Natural killer cell (primary cell): ENCODE data around the gene ANKRD44. TPM values are rescaled to one million over a fixed set of nuclear protein-coding genes. Genes with fewer than 3 reads are reported as not detected.
A peak's percentile ranks its signal among the peaks of the same experiment; 100 is the strongest.

ENCODE experiments used
- ATAC-seq, 3 donors: fragments of 150-1000 bp in 2 of 3; fragments of 200-7000 bp in 1 of 3; cut with Tn5 transposase; 1 replicate in 1 of 3; 2 replicates in 2 of 3; pipeline ENCODE4 v1.10.0; 2021; ENCODE audit warnings: mild to moderate bottlenecking in 2 of 3, moderate library complexity in 2 of 3
- DNase-seq, 2 donors: peaks; one replicate each; pipeline versions ENCODE4 v3.0.0 to v3.0.0-alpha.2; 2013 to 2021; ENCODE audit warnings: mixed read lengths in 1 of 2
- H3K27ac ChIP-seq: one replicate; pipeline ENCODE4 v1.5.1; 2013; ENCODE audit warnings: mild to moderate bottlenecking, low read length
- H3K27me3 ChIP-seq: one replicate; pipeline ENCODE4 v1.6.1; 2013; ENCODE audit warnings: low read length; ENCODE audit not compliant: control insufficient read depth, insufficient read depth
- H3K36me3 ChIP-seq: one replicate; pipeline ENCODE4 v1.6.1; 2013; ENCODE audit warnings: low read length; ENCODE audit not compliant: control insufficient read depth, insufficient read depth
- H3K4me1 ChIP-seq: one replicate; pipeline ENCODE4 v1.6.1; 2013; ENCODE audit warnings: low read length; ENCODE audit not compliant: control insufficient read depth, insufficient read depth
- H3K4me3 ChIP-seq: one replicate; pipeline ENCODE4 v1.5.1; 2013; ENCODE audit warnings: low read length
- H3K9me3 ChIP-seq: one replicate; pipeline ENCODE4 v1.6.1; 2013; ENCODE audit warnings: low read length; ENCODE audit not compliant: control insufficient read depth, insufficient read depth
- H3K27ac Mint-ChIP-seq, 2 donors: one replicate each; pipeline ENCODE4 v1.8.0; 2022; ENCODE audit warnings: mild to moderate bottlenecking in 2 of 2, mixed read lengths in 2 of 2, moderate library complexity in 1 of 2
- H3K27me3 Mint-ChIP-seq, 2 donors: one replicate each; pipeline ENCODE4 v1.8.0; 2022; ENCODE audit warnings: low read depth in 2 of 2, mixed read lengths in 2 of 2
- H3K36me3 Mint-ChIP-seq: one replicate; pipeline ENCODE4 v1.8.0; 2022; ENCODE audit warnings: mixed read lengths
- H3K4me1 Mint-ChIP-seq, 2 donors: one replicate each; pipeline ENCODE4 v1.8.0; 2022; ENCODE audit warnings: mixed read lengths in 2 of 2
- H3K4me3 Mint-ChIP-seq: one replicate; pipeline ENCODE4 v1.8.0; 2022; ENCODE audit warnings: mild to moderate bottlenecking, moderate library complexity, mixed read lengths
- H3K9me3 Mint-ChIP-seq, 2 donors: one replicate each; pipeline ENCODE4 v1.8.0; 2022; ENCODE audit warnings: mixed read lengths in 2 of 2
- CTCF ChIP-seq: fragments of 200-600 bp; IDR thresholded peaks from one replicate; pipeline ENCODE4 v1.8.0; 2022; ENCODE audit warnings: antibody characterized with exemption
- WGBS: methylation state at CpG from one replicate; pipeline ENCODE4 v1.1.7; 2013; ENCODE audit warnings: missing lambda C conversion rate; ENCODE audit not compliant: insufficient coverage; 5-methylcytosine and 5-hydroxymethylcytosine counted together
- intact Hi-C: fragments of 100-400 bp; cut with micrococcal nuclease; formaldehyde crosslinking; loops from one replicate; pipeline ENCODE4 v1.14.2; 2022
- total RNA-seq, 4 donors: library from RNA; stranded (reverse); fragments of 120-200 nt in 1 of 4; gene quantifications; one replicate each; pipeline versions ENCODE4 v1.2.3 to v1.2.4, GENCODE V29; 2013 to 2022

The ANKRD44 gene
- total RNA-seq, 3 donors from 2014 or later (not counting 1 experiment from before 2014, with no cell fraction given) = 252 to 376 (median 311) TPM

- no peaks in the 10 kb centered on the region for H3K36me3 Mint-ChIP-seq
- DNase-seq (peak in 1 of 2 donors; percentile 55), ATAC-seq (peak; percentile 49 to 70 (median 52))
- H3K27ac Mint-ChIP-seq = peak overlapping the region; percentile 84 to 88
- no peaks in the 10 kb centered on the region for H3K36me3 ChIP-seq
- TF ChIP-seq CTCF = no peak
- 14% methylated on average over 4 of the region's 6 CpGs for WGBS
- H3K4me1 ChIP-seq = peaks cover 53% of the 10 kb centered on the region
- intact Hi-C loops = no loop called here
- H3K4me3 Mint-ChIP-seq = peak overlapping the region; percentile 66
- H3K4me3 ChIP-seq = no peak overlapping the region
- H3K9me3 ChIP-seq = no peaks in the 10 kb centered on the region
- no peaks in the 10 kb centered on the region for H3K27me3 Mint-ChIP-seq
- peak overlapping the region; percentile 77 for H3K27ac ChIP-seq
- H3K27me3 ChIP-seq = no peaks in the 10 kb centered on the region
- H3K4me1 Mint-ChIP-seq = peaks cover 79 to 83% of the 10 kb centered on the region in 2 donors
- no peaks in the 10 kb centered on the region for H3K9me3 Mint-ChIP-seq
These were observed 48.8 kb downstream of the ANKRD44 start for GRCh38 chr2:197261808-197262226.

- Histone ChIP-seq H3K27me3 (no peaks in the 10 kb centered on the region), H3K9me3 (no peaks in the 10 kb centered on the region), H3K36me3 (no peaks in the 10 kb centered on the region), H3K4me1 (peaks cover 56% of the 10 kb centered on the region), H3K4me3 (no peak overlapping the region), H3K27ac (peak overlapping the region; percentile 63)
- no peaks in the 10 kb centered on the region for H3K36me3 Mint-ChIP-seq
- H3K4me1 Mint-ChIP-seq = peaks cover 79 to 84% of the 10 kb centered on the region in 2 donors
- 83% methylated on average over 3 of the region's 3 CpGs for WGBS
- DNase-seq (no peak), ATAC-seq (no peak)
- H3K27me3 Mint-ChIP-seq = no peaks in the 10 kb centered on the region
- TF ChIP-seq CTCF = no peak
- intact Hi-C loops = no loop called here
- H3K27ac Mint-ChIP-seq = peak overlapping the region; percentile 96 to 99
- no peaks in the 10 kb centered on the region for H3K9me3 Mint-ChIP-seq
- H3K4me3 Mint-ChIP-seq = no peak overlapping the region
These were observed 51.0 kb downstream of the ANKRD44 start for GRCh38 chr2:197259470-197259999.

GRCh38 chr2:197258580-197258979 lies 52.0 kb downstream of the ANKRD44 start:
- Mint-ChIP-seq H3K4me1 (peaks cover 78 to 82% of the 10 kb centered on the region in 2 donors), H3K27ac (peak overlapping the region; percentile 96 to 99), H3K4me3 (peak overlapping the region; percentile 83), H3K9me3 (no peaks in the 10 kb centered on the region), H3K36me3 (no peaks in the 10 kb centered on the region), H3K27me3 (no peaks in the 10 kb centered on the region)
- Histone ChIP-seq H3K27ac (peak overlapping the region; percentile 63), H3K9me3 (no peaks in the 10 kb centered on the region), H3K4me1 (peaks cover 58% of the 10 kb centered on the region), H3K4me3 (no peak overlapping the region), H3K36me3 (no peaks in the 10 kb centered on the region), H3K27me3 (no peaks in the 10 kb centered on the region)
- ATAC-seq (peak; percentile 22 to 61 (median 46)), DNase-seq (peak in 1 of 2 donors; percentile 76)
- intact Hi-C loops = loop anchor here (1.0 kb wide), 1 partner anchor 51 kb away; no protein-coding TSS in a partner anchor
- no CpG with 5 or more reads among the region's 2 CpGs for WGBS
- TF ChIP-seq CTCF = no peak
